HepG2 (cell line): Measurements from ENCODE around the gene CCND1. TPM values are rescaled to one million over a fixed set of nuclear protein-coding genes. Genes with fewer than 3 reads are reported as not detected.

Experiments
- DPF2 ChIP-seq: sonication (generic); formaldehyde crosslinking; IDR thresholded peaks from 2 replicates; pipeline ENCODE4 v1.4.0; 2020; ENCODE audit warnings: mild to moderate bottlenecking, low read depth, missing genetic modification reagents, borderline replicate concordance
- ESRRA ChIP-seq: sonication (generic); formaldehyde crosslinking; IDR thresholded peaks from 2 replicates; pipeline ENCODE4 v1.5.1; 2020; ENCODE audit warnings: mild to moderate bottlenecking, low read depth, missing genetic modification reagents
- FOSL1 ChIP-seq: sonication (generic); formaldehyde crosslinking; IDR thresholded peaks from 2 replicates; pipeline ENCODE4 v1.9.0; 2021; ENCODE audit warnings: missing genetic modification reagents, borderline replicate concordance
- IKZF5 ChIP-seq: IDR thresholded peaks from 2 replicates; pipeline ENCODE4 v1.6.1; 2018; ENCODE audit warnings: missing genetic modification reagents, mild to moderate bottlenecking, missing compliant biosample characterization
- MLXIP ChIP-seq: sonication (generic); formaldehyde crosslinking; IDR thresholded peaks from 2 replicates; pipeline ENCODE4 v1.9.0; 2021; ENCODE audit warnings: missing genetic modification reagents, borderline replicate concordance
- NCOA2 ChIP-seq: sonication (generic); formaldehyde crosslinking; IDR thresholded peaks from 2 replicates; pipeline ENCODE4 v1.8.0; 2022; ENCODE audit warnings: inconsistent platforms
- SIN3B ChIP-seq: fragments of 150-350 bp; IDR thresholded peaks from 2 replicates; pipeline ENCODE4 v1.6.1; 2014; ENCODE audit warnings: low read length
- SPEN ChIP-seq: sonication (generic); formaldehyde crosslinking; IDR thresholded peaks from 2 replicates; pipeline ENCODE4 v1.5.1; 2020; ENCODE audit warnings: low read depth, mild to moderate bottlenecking, missing genetic modification reagents
- TIGD3 ChIP-seq: sonication (generic); formaldehyde crosslinking; IDR thresholded peaks from 2 replicates; pipeline ENCODE4 v1.5.1; 2020; ENCODE audit warnings: mild to moderate bottlenecking, missing genetic modification reagents, borderline replicate concordance
- ZBTB21 ChIP-seq: sonication (generic); formaldehyde crosslinking; IDR thresholded peaks from 2 replicates; pipeline ENCODE4 v1.4.0; 2020; ENCODE audit warnings: missing genetic modification reagents
- ZKSCAN5 ChIP-seq: sonication (generic); formaldehyde crosslinking; IDR thresholded peaks from 2 replicates; pipeline ENCODE4 v1.5.1; 2020; ENCODE audit warnings: mild to moderate bottlenecking, missing genetic modification reagents
- ZMAT3 ChIP-seq: sonication (generic); formaldehyde crosslinking; conservative IDR thresholded peaks from 2 replicates; pipeline ENCODE4 v1.7.0; 2021; ENCODE audit warnings: missing genetic modification reagents
- ZNF383 ChIP-seq: sonication (generic); formaldehyde crosslinking; IDR thresholded peaks from 2 replicates; pipeline ENCODE4 v1.4.0; 2020; ENCODE audit warnings: missing genetic modification reagents, mild to moderate bottlenecking, borderline replicate concordance
- ZNF607 ChIP-seq: sonication (generic); formaldehyde crosslinking; IDR thresholded peaks from 2 replicates; pipeline ENCODE4 v1.5.1; 2020; ENCODE audit warnings: missing genetic modification reagents, mild to moderate bottlenecking, borderline replicate concordance
- ZNF609 ChIP-seq: sonication (generic); formaldehyde crosslinking; IDR thresholded peaks from 2 replicates; pipeline ENCODE4 v1.4.0; 2020; ENCODE audit warnings: mild to moderate bottlenecking, missing genetic modification reagents, borderline replicate concordance
- ZNF780A ChIP-seq: sonication (generic); formaldehyde crosslinking; IDR thresholded peaks from 2 replicates; pipeline ENCODE4 v1.8.0; 2022; ENCODE audit warnings: mild to moderate bottlenecking, missing genetic modification reagents, moderate library complexity
- ZNF792 ChIP-seq: IDR thresholded peaks from 2 replicates; pipeline ENCODE4 v1.6.1; 2016
- polyA plus RNA-seq, 8 experiments: library from polyadenylated mRNA; depleted of rRNA in 3 of 8; stranded (reverse) in 7 of 8; unstranded in 1 of 8; fragments of >200 nt; fragmentation: Illumina TruSeq in 4 of 8; extraction: Trizol in 4 of 8; gene quantifications; 2 replicates each; pipeline versions ENCODE4 v1.2.1 to v1.2.3, GENCODE V29; 2011 to 2016; ENCODE audit warnings: low read depth in 4 of 8, missing spikeins in 1 of 8, mixed read lengths in 1 of 8; ENCODE audit not compliant: insufficient read depth in 1 of 8
- total RNA-seq, 5 experiments: library from RNA; depleted of rRNA; stranded (reverse); fragments of >200 nt; fragmentation: Illumina TruSeq; extraction: Trizol; gene quantifications; 2 replicates each; pipeline ENCODE4 v1.2.3, GENCODE V29; 2016; ENCODE audit warnings: low read depth in 1 of 5

Gene CCND1
- total and polyA plus RNA-seq, 2 of the 13 experiments (the other 11 are each of a cell fraction or from before 2014, with no cell fraction given), result 107 to 136 TPM

GRCh38 chr11:69654660-69655478, 13.9 kb downstream of the CCND1 start (continued):
- TF ChIP-seq ZNF609 (CRISPR knock-in tag), result no peak; the same call in 1 of the 2 replicates
- no peak for TF ChIP-seq ZKSCAN5 (CRISPR knock-in tag)
- TF ChIP-seq ZNF792 (CRISPR knock-in tag), result peak; percentile 49
- TF ChIP-seq SPEN (CRISPR knock-in tag), result peak; percentile 81
- no peak for TF ChIP-seq ZNF780A
- TF ChIP-seq ZMAT3 (CRISPR knock-in tag), result no peak; the same call in 1 of the 2 replicates
- TF ChIP-seq ZNF383 (CRISPR knock-in tag), result no peak; the same call in 1 of the 2 replicates
- TF ChIP-seq SIN3B, result no peak
- TF ChIP-seq DPF2, result peak; percentile 47; the same call in 1 of the 2 replicates
- TF ChIP-seq NCOA2 (CRISPR knock-in tag), result peak; percentile 85
- TF ChIP-seq FOSL1 (CRISPR knock-in tag), result peak; percentile 86
- no peak; the same call in 1 of the 2 replicates for TF ChIP-seq ESRRA (CRISPR knock-in tag)
- TF ChIP-seq TIGD3, result no peak
- no peak for TF ChIP-seq IKZF5 (CRISPR knock-in tag)
- no peak for TF ChIP-seq MLXIP (CRISPR knock-in tag)
- 0 out of 2 replicates have a peak, but pooled peaks have one; percentile 19 for TF ChIP-seq ZBTB21 (CRISPR knock-in tag)
- TF ChIP-seq ZNF607, result peak; percentile 43; the same call in 1 of the 2 replicates
